HepG2 (cell line): Measurements from ENCODE around the gene AHCYL1. TPM values are rescaled to one million over a fixed set of nuclear protein-coding genes. Genes with fewer than 3 reads are reported as not detected.

Source experiments
- ARNT2 ChIP-seq: sonication (generic); formaldehyde crosslinking; IDR thresholded peaks from 2 replicates; pipeline ENCODE4 v1.8.0; 2022; ENCODE audit warnings: mild to moderate bottlenecking, low read depth, missing genetic modification reagents, moderate library complexity
- CCDC6 ChIP-seq: sonication (generic); formaldehyde crosslinking; IDR thresholded peaks from 2 replicates; pipeline ENCODE4 v1.8.1; 2022; ENCODE audit warnings: mild to moderate bottlenecking, missing genetic modification reagents, moderate library complexity
- EP300 ChIP-seq, 3 experiments: sonication (generic) in 1 of 3; formaldehyde crosslinking in 1 of 3; IDR thresholded peaks; 2 replicates each; pipeline versions ENCODE4 v1.5.1 to v1.6.1; 2011 to 2020; ENCODE audit warnings: low read depth in 2 of 3, low read length in 2 of 3, borderline replicate concordance in 1 of 3, improper control_type of control experiment in 1 of 3, mild to moderate bottlenecking in 1 of 3, missing genetic modification reagents in 1 of 3, moderate library complexity in 1 of 3
- KMT2B ChIP-seq: IDR thresholded peaks from 2 replicates; pipeline ENCODE4 v1.6.1; 2016; ENCODE audit warnings: missing genetic modification reagents, missing compliant biosample characterization
- LRRFIP1 ChIP-seq: sonication (generic); formaldehyde crosslinking; conservative IDR thresholded peaks from 2 replicates; pipeline ENCODE4 v1.4.0; 2020; ENCODE audit warnings: missing genetic modification reagents
- MYPOP ChIP-seq: sonication (generic); formaldehyde crosslinking; IDR thresholded peaks from 2 replicates; pipeline ENCODE4 v1.8.1; 2023; ENCODE audit warnings: mild to moderate bottlenecking, moderate library complexity, missing genetic modification reagents
- NCOA5 ChIP-seq: sonication (generic); formaldehyde crosslinking; IDR thresholded peaks from 2 replicates; pipeline ENCODE4 v1.4.0; 2020; ENCODE audit warnings: missing genetic modification reagents
- RBFOX2 ChIP-seq: fragments of 200-400 bp; formaldehyde crosslinking; IDR thresholded peaks from 2 replicates; pipeline ENCODE4 v1.6.1; 2017; ENCODE audit warnings: low read depth, mild to moderate bottlenecking, low read length
- SMAD3 ChIP-seq: sonication (generic); formaldehyde crosslinking; IDR thresholded peaks from 2 replicates; pipeline ENCODE4 v1.4.0; 2020; ENCODE audit warnings: missing genetic modification reagents
- SNAPC2 ChIP-seq: sonication (generic); formaldehyde crosslinking; IDR thresholded peaks from 2 replicates; pipeline ENCODE4 v1.8.1; 2022; ENCODE audit warnings: mild to moderate bottlenecking, missing genetic modification reagents
- SOX6 ChIP-seq, 2 experiments: fragments of 450-650 bp in 1 of 2; sonication (generic) in 1 of 2; formaldehyde crosslinking in 1 of 2; IDR thresholded peaks; 2 replicates each; pipeline versions ENCODE4 v1.4.0 to v1.6.1; 2017 to 2020; ENCODE audit warnings: antibody characterized with exemption in 1 of 2, mild to moderate bottlenecking in 1 of 2, missing genetic modification reagents in 1 of 2
- SP140L ChIP-seq: sonication (generic); formaldehyde crosslinking; IDR thresholded peaks from 2 replicates; pipeline ENCODE4 v1.4.0; 2020; ENCODE audit warnings: missing genetic modification reagents, borderline replicate concordance
- TMF1 ChIP-seq: sonication (generic); formaldehyde crosslinking; IDR thresholded peaks from 2 replicates; pipeline ENCODE4 v1.8.1; 2022; ENCODE audit warnings: low read depth, missing genetic modification reagents
- ZFP82 ChIP-seq: sonication (generic); formaldehyde crosslinking; IDR thresholded peaks from 2 replicates; pipeline ENCODE4 v1.5.1; 2020; ENCODE audit warnings: mild to moderate bottlenecking, missing genetic modification reagents, borderline replicate concordance
- ZNF20 ChIP-seq: sonication (generic); formaldehyde crosslinking; IDR thresholded peaks from 2 replicates; pipeline ENCODE4 v1.4.0; 2020; ENCODE audit warnings: mild to moderate bottlenecking, moderate library complexity, missing genetic modification reagents
- ZNF225 ChIP-seq: sonication (generic); formaldehyde crosslinking; IDR thresholded peaks from 2 replicates; pipeline ENCODE4 v1.4.0; 2020; ENCODE audit warnings: mild to moderate bottlenecking, missing genetic modification reagents
- ZNF274 ChIP-seq: sonication (generic); formaldehyde crosslinking; IDR thresholded peaks from 2 replicates; pipeline ENCODE4 v1.5.1; 2020; ENCODE audit warnings: mild to moderate bottlenecking, missing genetic modification reagents
- ZNF343 ChIP-seq: sonication (generic); formaldehyde crosslinking; IDR thresholded peaks from 2 replicates; pipeline ENCODE4 v1.4.0; 2020; ENCODE audit warnings: mild to moderate bottlenecking, missing genetic modification reagents
- ZNF576 ChIP-seq: sonication (generic); formaldehyde crosslinking; IDR thresholded peaks from 2 replicates; pipeline ENCODE4 v1.4.0; 2020; ENCODE audit warnings: mild to moderate bottlenecking, missing genetic modification reagents
- ZNF607 ChIP-seq: sonication (generic); formaldehyde crosslinking; IDR thresholded peaks from 2 replicates; pipeline ENCODE4 v1.5.1; 2020; ENCODE audit warnings: missing genetic modification reagents, mild to moderate bottlenecking, borderline replicate concordance
- ZNF792 ChIP-seq: IDR thresholded peaks from 2 replicates; pipeline ENCODE4 v1.6.1; 2016
- ZNF841 ChIP-seq: sonication (generic); formaldehyde crosslinking; IDR thresholded peaks from 2 replicates; pipeline ENCODE4 v1.8.1; 2023; ENCODE audit warnings: missing genetic modification reagents, borderline replicate concordance
- polyA plus RNA-seq, 8 experiments: library from polyadenylated mRNA; depleted of rRNA in 3 of 8; stranded (reverse) in 7 of 8; unstranded in 1 of 8; fragments of >200 nt; fragmentation: Illumina TruSeq in 4 of 8; extraction: Trizol in 4 of 8; gene quantifications; 2 replicates each; pipeline versions ENCODE4 v1.2.1 to v1.2.3, GENCODE V29; 2011 to 2016; ENCODE audit warnings: low read depth in 4 of 8, missing spikeins in 1 of 8, mixed read lengths in 1 of 8; ENCODE audit not compliant: insufficient read depth in 1 of 8
- total RNA-seq, 5 experiments: library from RNA; depleted of rRNA; stranded (reverse); fragments of >200 nt; fragmentation: Illumina TruSeq; extraction: Trizol; gene quantifications; 2 replicates each; pipeline ENCODE4 v1.2.3, GENCODE V29; 2016; ENCODE audit warnings: low read depth in 1 of 5

The AHCYL1 gene
- total and polyA plus RNA-seq, 2 of the 13 experiments (the other 11 are each of a cell fraction or from before 2014, with no cell fraction given) = 40.9 to 76.3 TPM

- TF ChIP-seq ZFP82 (CRISPR knock-in tag) (no peak), ZNF841 (CRISPR knock-in tag) (no peak), ARNT2 (CRISPR knock-in tag) (peak; percentile 35; the same call in 1 of the 2 replicates), NCOA5 (no peak), ZNF792 (no peak), ZNF225 (0 out of 2 replicates have a peak, but pooled peaks have one; percentile 60), CCDC6 (no peak), MYPOP (no peak), EP300 (IDR thresholded peaks at IDR 0.05; ENCODE audit: low read depth in 2 of 2, low read length in 2 of 2) (0 out of 4 replicates have a peak, but pooled peaks of 1 of the 2 experiments have one; percentile 49), EP300 (CRISPR knock-in tag; IDR thresholded peaks at IDR 0.05; ENCODE audit: borderline replicate concordance) (no peak), KMT2B (CRISPR knock-in tag) (peak; percentile 69), ZNF576 (CRISPR knock-in tag) (no peak), ZNF607 (CRISPR knock-in tag) (peak; percentile 76), TMF1 (CRISPR knock-in tag) (no peak), SNAPC2 (no peak), ZNF343 (no peak), SOX6 (IDR thresholded peaks at IDR 0.05) (no peak), SOX6 (CRISPR knock-in tag; IDR thresholded peaks at IDR 0.05) (no peak), LRRFIP1 (no peak), ZNF20 (CRISPR knock-in tag) (no peak), SP140L (CRISPR knock-in tag) (peak; percentile 76; the same call in 1 of the 2 replicates), RBFOX2 (peak; percentile 93), SMAD3 (CRISPR knock-in tag) (peak; percentile 62; the same call in 1 of the 2 replicates), ZNF274 (CRISPR knock-in tag) (peak; percentile 5; the same call in 1 of the 2 replicates)
Observed at GRCh38 chr1:110034451-110035235, 50.1 kb downstream of the AHCYL1 start, which contains the start of gene STRIP1 (continued).
